ENCODE data around the gene SLC5A6.

- TF ChIP-seq CTCF (conservative IDR thresholded peaks at IDR 0.05) (no peak), ZFX (IDR thresholded peaks at IDR 0.05) (no peak)
These were observed 38.7 kb upstream of the SLC5A6 start for GRCh38 chr2:27250652-27251379.
